ENCODE data around the gene NYNRIN. TPM values are rescaled to one million over a fixed set of nuclear protein-coding genes. Genes with fewer than 3 reads are reported as not detected.

NYNRIN gene
- total RNA-seq, 1 donor from 2014 or later = 15.5 TPM

DNA sequence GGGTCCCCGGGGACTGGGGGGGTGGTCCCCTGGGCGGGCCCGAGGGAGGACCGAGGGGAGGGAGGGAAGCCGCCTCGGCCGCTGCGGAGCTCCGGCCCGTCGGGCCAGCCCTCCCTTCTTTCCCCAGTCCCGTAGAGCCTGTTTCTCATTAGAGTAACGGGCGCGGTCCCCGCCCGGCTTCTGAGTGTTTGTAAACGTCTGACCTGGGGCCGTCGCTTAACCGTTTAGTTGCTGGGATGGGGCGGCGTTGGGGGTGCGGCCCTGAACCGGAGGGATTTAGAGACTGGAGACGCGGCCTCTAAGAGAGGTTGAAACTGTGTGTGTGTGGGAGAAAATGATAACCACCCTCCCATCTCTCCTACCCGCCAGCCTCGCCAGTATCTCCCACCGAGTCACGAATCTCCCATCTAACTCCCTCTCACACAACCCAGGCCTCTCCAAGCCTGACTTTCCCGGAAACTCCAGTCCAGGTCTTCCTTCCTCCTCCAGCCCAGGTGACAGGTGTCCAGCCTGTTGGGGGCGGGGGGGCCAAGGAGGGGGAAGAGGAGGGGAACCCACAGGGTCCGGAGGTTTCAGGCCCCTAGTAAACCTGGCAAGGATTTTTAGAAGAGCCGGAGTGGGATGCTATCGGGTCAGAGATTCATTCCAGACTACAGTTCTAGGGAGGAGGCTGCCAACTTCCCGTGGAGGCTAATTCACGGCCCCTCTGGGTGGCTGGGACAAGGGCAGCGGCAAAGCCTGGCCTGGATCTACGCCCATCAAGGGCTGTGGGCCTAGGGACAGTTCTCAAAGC lies 31.9 kb upstream of the NYNRIN start:
- Histone ChIP-seq H3K9me3 (ENCODE audit: low read depth) (no peaks in the 10 kb centered on the region), H4K20me1 (ENCODE audit: low read depth) (no peaks in the 10 kb centered on the region), H3K36me3 (no peaks in the 10 kb centered on the region), H3K9ac (no peak overlapping the region), H3K27me3 (peaks cover 20% of the 10 kb centered on the region), H3F3A (ENCODE audit: low read depth) (peaks cover 36% of the 10 kb centered on the region), H3K4me1 (peaks cover 18% of the 10 kb centered on the region), H3K4me2 (peak overlapping the region; percentile 85), H3K4me3 (peak overlapping the region; percentile 74), H3K79me2 (ENCODE audit: low read depth) (peaks cover 3% of the 10 kb centered on the region), H3K27ac (peak overlapping the region; percentile 51), H2AFZ (replicated peaks) (peak overlapping the region; percentile 69)
- Mint-ChIP-seq H3K4me1 (peaks cover 15% of the 10 kb centered on the region), H3K27me3 (ENCODE audit: insufficient read depth, low read depth) (peaks cover 8% of the 10 kb centered on the region), H3K4me3 (peak overlapping the region; percentile 93), H3K36me3 (no peaks in the 10 kb centered on the region), H3K27ac (peak overlapping the region; percentile 99), H3K9me3 (no peaks in the 10 kb centered on the region)
- TF ChIP-seq, protein P1, sequence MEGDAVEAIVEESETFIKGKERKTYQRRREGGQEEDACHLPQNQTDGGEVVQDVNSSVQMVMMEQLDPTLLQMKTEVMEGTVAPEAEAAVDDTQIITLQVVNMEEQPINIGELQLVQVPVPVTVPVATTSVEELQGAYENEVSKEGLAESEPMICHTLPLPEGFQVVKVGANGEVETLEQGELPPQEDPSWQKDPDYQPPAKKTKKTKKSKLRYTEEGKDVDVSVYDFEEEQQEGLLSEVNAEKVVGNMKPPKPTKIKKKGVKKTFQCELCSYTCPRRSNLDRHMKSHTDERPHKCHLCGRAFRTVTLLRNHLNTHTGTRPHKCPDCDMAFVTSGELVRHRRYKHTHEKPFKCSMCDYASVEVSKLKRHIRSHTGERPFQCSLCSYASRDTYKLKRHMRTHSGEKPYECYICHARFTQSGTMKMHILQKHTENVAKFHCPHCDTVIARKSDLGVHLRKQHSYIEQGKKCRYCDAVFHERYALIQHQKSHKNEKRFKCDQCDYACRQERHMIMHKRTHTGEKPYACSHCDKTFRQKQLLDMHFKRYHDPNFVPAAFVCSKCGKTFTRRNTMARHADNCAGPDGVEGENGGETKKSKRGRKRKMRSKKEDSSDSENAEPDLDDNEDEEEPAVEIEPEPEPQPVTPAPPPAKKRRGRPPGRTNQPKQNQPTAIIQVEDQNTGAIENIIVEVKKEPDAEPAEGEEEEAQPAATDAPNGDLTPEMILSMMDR (IDR thresholded peaks at IDR 0.05) = no peak
- no peak for TF ChIP-seq EZH2 (IDR thresholded peaks at IDR 0.05)
- no peak for TF ChIP-seq EZH2phosphoT487 (IDR thresholded peaks at IDR 0.05)
- DNase-seq (ENCODE audit: low spot score) = peak; percentile 97

DNA sequence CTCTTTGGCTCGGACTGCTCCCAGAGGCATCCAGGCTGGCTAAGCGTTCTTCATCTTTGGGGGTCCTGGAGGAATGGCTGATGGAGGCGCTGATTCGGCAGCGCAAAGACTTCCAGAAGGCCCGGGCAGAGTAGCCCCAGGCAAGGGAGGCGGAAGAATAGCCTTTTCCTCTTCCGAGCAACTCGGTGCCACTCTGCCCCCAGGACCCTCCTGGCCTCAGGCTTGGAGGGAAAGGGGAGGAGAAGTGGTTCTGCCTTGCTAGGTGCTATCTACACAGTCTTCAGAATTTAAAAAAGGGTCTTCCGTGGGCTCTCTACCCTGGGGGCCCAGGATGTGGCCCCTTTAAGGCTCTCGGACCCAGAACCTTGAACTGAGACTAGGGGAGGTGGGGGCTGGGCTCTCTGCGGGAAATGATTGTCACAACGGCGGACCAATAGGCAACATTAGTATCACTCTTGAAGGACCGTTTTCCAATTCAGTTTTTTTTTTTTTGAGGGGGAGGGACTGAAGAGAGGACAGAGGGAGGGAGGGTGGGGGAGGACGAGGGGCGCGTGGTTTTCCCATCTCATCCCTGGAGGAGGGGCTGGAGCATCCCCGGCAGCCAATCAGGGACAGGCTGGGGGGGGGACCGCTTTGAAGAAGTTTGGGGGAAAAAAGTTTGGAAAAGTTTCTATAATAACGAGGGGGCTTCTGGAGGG lies 31.1 kb upstream of the NYNRIN start, which contains the start of gene NFATC4:
TSS of gene NFATC4 (plus strand) at position 671 of the 698 bp plus-strand sequence. CDS start 157 bp downstream, outside the sequence.
- H3K27ac ChIP-seq = peak within 1 kb of the TSS; percentile 47
- H3F3A ChIP-seq (ENCODE audit: low read depth) = peaks cover 36% of the 10 kb centered on the region
- no peak within 1 kb of the TSS for H3K9ac ChIP-seq
- peak within 1 kb of the TSS; percentile 69 for H2AFZ ChIP-seq (replicated peaks)
- peak within 1 kb of the TSS; percentile 85 for H3K4me2 ChIP-seq
- Mint-ChIP-seq H3K27ac (peak within 1 kb of the TSS; percentile 99), H3K9me3 (no peaks in the 10 kb centered on the region), H3K4me3 (peak within 1 kb of the TSS; percentile 93), H3K36me3 (peaks cover 6% of the 10 kb centered on the region), H3K27me3 (ENCODE audit: insufficient read depth, low read depth) (peaks cover 8% of the 10 kb centered on the region), H3K4me1 (peaks cover 15% of the 10 kb centered on the region)
- DNase-seq (ENCODE audit: low spot score) = peak; percentile 87
- H3K36me3 ChIP-seq = no peaks in the 10 kb centered on the region
- TF ChIP-seq EZH2 (IDR thresholded peaks at IDR 0.05) (no peak), EZH2phosphoT487 (IDR thresholded peaks at IDR 0.05) (no peak)
- TF ChIP-seq, protein P1 (IDR thresholded peaks at IDR 0.05) = no peak
- peaks cover 3% of the 10 kb centered on the region for H3K79me2 ChIP-seq (ENCODE audit: low read depth)
- peak within 1 kb of the TSS; percentile 74 for H3K4me3 ChIP-seq
- H3K27me3 ChIP-seq = peaks cover 12% of the 10 kb centered on the region
- H4K20me1 ChIP-seq (ENCODE audit: low read depth) = no peaks in the 10 kb centered on the region
- no peaks in the 10 kb centered on the region for H3K9me3 ChIP-seq (ENCODE audit: low read depth)
- H3K4me1 ChIP-seq = peaks cover 18% of the 10 kb centered on the region

DNA sequence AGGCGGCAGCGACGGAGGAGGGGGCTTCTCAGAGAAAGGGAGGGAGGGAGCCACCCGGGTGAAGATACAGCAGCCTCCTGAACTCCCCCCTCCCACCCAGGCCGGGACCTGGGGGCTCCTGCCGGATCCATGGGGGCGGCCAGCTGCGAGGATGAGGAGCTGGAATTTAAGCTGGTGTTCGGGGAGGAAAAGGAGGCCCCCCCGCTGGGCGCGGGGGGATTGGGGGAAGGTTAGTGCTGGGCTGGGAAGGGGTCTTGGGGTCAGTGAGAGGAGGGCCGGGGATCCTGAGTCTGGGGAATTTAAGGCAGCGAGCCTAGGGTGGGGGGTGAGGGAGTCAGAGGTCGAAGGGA lies 30.6 kb upstream of the NYNRIN start:
- peaks cover 7% of the 10 kb centered on the region for H3K27me3 ChIP-seq
- H3K36me3 ChIP-seq = no peaks in the 10 kb centered on the region
- peak overlapping the region; percentile 74 for H3K4me3 ChIP-seq
- H3K4me1 Mint-ChIP-seq = peaks cover 15% of the 10 kb centered on the region
- H3K27ac ChIP-seq = peak overlapping the region; percentile 47
- peaks cover 11% of the 10 kb centered on the region for H3K36me3 Mint-ChIP-seq
- peak overlapping the region; percentile 85 for H3K4me2 ChIP-seq
- H3K4me1 ChIP-seq = peaks cover 18% of the 10 kb centered on the region
- H3F3A ChIP-seq (ENCODE audit: low read depth) = peaks cover 36% of the 10 kb centered on the region
- peaks cover 8% of the 10 kb centered on the region for H3K27me3 Mint-ChIP-seq (ENCODE audit: insufficient read depth, low read depth)
- H3K9ac ChIP-seq = no peak overlapping the region
- peak overlapping the region; percentile 93 for H3K4me3 Mint-ChIP-seq
- peaks cover 3% of the 10 kb centered on the region for H3K79me2 ChIP-seq (ENCODE audit: low read depth)
- H3K27ac Mint-ChIP-seq = peak overlapping the region; percentile 99
- H3K9me3 ChIP-seq (ENCODE audit: low read depth) = no peaks in the 10 kb centered on the region
- no peaks in the 10 kb centered on the region for H3K9me3 Mint-ChIP-seq
- TF ChIP-seq, protein P1 (IDR thresholded peaks at IDR 0.05) = no peak
- TF ChIP-seq EZH2 (IDR thresholded peaks at IDR 0.05) = no peak
- TF ChIP-seq EZH2phosphoT487 (IDR thresholded peaks at IDR 0.05) = no peak
- peak; percentile 79 for DNase-seq (ENCODE audit: low spot score)
- no peak overlapping the region for H2AFZ ChIP-seq (replicated peaks)
- H4K20me1 ChIP-seq (ENCODE audit: low read depth) = no peaks in the 10 kb centered on the region
